ENCODE measurements around the gene KCNK18.
A peak's percentile ranks its signal among the peaks of the same experiment; 100 is the strongest.

KCNK18 gene

DNA sequence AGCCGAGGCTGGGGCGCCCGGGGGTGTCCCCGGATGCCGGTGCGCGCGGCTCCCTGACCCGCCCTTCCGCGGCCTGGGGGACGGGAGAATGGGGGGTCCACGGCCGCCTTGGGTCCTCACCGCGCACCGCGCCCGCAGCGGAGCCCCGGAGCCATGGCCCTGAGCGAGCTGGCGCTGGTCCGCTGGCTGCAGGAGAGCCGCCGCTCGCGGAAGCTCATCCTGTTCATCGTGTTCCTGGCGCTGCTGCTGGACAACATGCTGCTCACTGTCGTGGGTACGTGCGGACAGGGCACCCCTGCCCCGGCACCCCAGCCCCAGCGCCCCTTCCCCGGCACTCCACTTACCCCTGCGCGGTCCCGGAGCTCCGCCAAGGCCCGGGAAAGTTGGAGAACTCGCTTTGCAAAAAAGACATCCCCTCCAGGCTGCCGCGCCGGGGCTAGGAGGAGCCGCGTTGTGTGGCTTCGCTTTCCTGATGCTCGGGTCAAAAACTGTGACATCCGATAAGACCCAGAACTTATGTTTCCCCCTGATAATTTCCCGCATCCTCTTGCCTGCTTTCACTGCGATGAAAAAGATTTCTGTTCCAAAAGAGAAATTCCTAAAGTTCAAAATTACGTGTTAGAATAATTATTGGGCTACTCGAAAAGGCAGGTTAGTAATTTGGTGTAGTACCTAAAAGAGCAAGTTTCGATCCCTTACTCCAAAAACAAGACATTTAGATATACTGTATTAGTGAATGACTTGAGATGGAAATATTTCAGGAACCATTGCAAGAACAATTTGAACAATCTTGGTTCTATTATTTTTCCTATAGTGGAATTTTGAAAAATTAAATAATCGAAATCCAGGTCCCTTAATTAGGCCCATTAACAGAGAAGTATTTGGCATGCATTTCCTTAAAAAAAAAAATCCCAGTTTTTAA is 44.5 kb downstream of the KCNK18 start:
- TF ChIP-seq ISL1 (CRISPR knock-in tag; IDR thresholded peaks at IDR 0.05) (no peak), RARB (CRISPR knock-in tag; IDR thresholded peaks at IDR 0.05) (no peak), OSR1 (CRISPR knock-in tag; IDR thresholded peaks at IDR 0.05) (no peak), TCF4 (CRISPR knock-in tag; IDR thresholded peaks at IDR 0.05; ENCODE audit: borderline replicate concordance) (no peak), PPARA (CRISPR knock-in tag; IDR thresholded peaks at IDR 0.05; ENCODE audit: borderline replicate concordance) (no peak), ZFP30 (CRISPR knock-in tag; IDR thresholded peaks at IDR 0.05) (no peak), CSDC2 (CRISPR knock-in tag; IDR thresholded peaks at IDR 0.05) (no peak)
- TF ChIP-seq, protein P1, sequence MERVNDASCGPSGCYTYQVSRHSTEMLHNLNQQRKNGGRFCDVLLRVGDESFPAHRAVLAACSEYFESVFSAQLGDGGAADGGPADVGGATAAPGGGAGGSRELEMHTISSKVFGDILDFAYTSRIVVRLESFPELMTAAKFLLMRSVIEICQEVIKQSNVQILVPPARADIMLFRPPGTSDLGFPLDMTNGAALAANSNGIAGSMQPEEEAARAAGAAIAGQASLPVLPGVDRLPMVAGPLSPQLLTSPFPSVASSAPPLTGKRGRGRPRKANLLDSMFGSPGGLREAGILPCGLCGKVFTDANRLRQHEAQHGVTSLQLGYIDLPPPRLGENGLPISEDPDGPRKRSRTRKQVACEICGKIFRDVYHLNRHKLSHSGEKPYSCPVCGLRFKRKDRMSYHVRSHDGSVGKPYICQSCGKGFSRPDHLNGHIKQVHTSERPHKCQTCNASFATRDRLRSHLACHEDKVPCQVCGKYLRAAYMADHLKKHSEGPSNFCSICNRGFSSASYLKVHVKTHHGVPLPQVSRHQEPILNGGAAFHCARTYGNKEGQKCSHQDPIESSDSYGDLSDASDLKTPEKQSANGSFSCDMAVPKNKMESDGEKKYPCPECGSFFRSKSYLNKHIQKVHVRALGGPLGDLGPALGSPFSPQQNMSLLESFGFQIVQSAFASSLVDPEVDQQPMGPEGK (CRISPR knock-in tag; IDR thresholded peaks at IDR 0.05; ENCODE audit: borderline replicate concordance), result no peak

DNA sequence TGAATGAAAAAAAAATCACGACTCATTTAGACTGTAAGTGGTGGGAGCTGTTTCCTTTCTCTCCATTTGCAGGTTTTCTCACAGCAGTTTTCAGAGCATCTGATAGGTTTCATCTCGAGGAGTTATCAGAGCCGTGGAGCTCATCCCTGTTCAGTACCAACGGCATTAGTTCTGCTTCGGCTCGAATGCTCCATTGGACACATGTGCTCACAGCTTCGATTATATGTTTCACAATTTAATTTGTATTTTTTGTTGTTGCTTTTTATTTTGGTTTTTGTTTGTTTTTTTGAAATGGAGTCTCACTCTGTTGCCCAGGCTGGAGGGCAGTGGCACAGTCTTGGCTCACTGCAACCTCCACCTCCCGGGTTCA is 45.2 kb downstream of the KCNK18 start:
- no peak for ATAC-seq
- TF ChIP-seq ISL1 (CRISPR knock-in tag; IDR thresholded peaks at IDR 0.05) (no peak), ZNF70 (CRISPR knock-in tag; IDR thresholded peaks at IDR 0.05) (no peak), TCF4 (CRISPR knock-in tag; IDR thresholded peaks at IDR 0.05; ENCODE audit: borderline replicate concordance) (no peak), TOX (CRISPR knock-in tag; IDR thresholded peaks at IDR 0.05; ENCODE audit: borderline replicate concordance) (no peak), ZC3H10 (CRISPR knock-in tag; IDR thresholded peaks at IDR 0.05) (no peak), CSDC2 (CRISPR knock-in tag; IDR thresholded peaks at IDR 0.05) (no peak), OSR1 (CRISPR knock-in tag; IDR thresholded peaks at IDR 0.05) (no peak), RARB (CRISPR knock-in tag; IDR thresholded peaks at IDR 0.05) (no peak), ZFP3 (CRISPR knock-in tag; IDR thresholded peaks at IDR 0.05) (no peak), ZNF8 (CRISPR knock-in tag; IDR thresholded peaks at IDR 0.05) (no peak), BACH2 (CRISPR knock-in tag; IDR thresholded peaks at IDR 0.05; ENCODE audit: borderline replicate concordance) (no peak), ZFP30 (CRISPR knock-in tag; IDR thresholded peaks at IDR 0.05) (no peak), PPARA (CRISPR knock-in tag; IDR thresholded peaks at IDR 0.05; ENCODE audit: borderline replicate concordance) (no peak), SNAI2 (CRISPR knock-in tag; IDR thresholded peaks at IDR 0.05) (no peak), ARNTL (CRISPR knock-in tag; IDR thresholded peaks at IDR 0.05; ENCODE audit: borderline replicate concordance, low read depth) (no peak), ZNF565 (CRISPR knock-in tag; conservative IDR thresholded peaks at IDR 0.05; ENCODE audit: low read depth) (no peak)
- TF ChIP-seq, protein P2, sequence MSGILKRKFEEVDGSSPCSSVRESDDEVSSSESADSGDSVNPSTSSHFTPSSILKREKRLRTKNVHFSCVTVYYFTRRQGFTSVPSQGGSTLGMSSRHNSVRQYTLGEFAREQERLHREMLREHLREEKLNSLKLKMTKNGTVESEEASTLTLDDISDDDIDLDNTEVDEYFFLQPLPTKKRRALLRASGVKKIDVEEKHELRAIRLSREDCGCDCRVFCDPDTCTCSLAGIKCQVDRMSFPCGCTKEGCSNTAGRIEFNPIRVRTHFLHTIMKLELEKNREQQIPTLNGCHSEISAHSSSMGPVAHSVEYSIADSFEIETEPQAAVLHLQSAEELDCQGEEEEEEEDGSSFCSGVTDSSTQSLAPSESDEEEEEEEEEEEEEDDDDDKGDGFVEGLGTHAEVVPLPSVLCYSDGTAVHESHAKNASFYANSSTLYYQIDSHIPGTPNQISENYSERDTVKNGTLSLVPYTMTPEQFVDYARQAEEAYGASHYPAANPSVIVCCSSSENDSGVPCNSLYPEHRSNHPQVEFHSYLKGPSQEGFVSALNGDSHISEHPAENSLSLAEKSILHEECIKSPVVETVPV (CRISPR knock-in tag; IDR thresholded peaks at IDR 0.05), result no peak
- TF ChIP-seq, protein P3, sequence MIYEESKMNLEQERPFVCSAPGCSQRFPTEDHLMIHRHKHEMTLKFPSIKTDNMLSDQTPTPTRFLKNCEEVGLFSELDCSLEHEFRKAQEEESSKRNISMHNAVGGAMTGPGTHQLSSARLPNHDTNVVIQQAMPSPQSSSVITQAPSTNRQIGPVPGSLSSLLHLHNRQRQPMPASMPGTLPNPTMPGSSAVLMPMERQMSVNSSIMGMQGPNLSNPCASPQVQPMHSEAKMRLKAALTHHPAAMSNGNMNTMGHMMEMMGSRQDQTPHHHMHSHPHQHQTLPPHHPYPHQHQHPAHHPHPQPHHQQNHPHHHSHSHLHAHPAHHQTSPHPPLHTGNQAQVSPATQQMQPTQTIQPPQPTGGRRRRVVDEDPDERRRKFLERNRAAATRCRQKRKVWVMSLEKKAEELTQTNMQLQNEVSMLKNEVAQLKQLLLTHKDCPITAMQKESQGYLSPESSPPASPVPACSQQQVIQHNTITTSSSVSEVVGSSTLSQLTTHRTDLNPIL (CRISPR knock-in tag; IDR thresholded peaks at IDR 0.05; ENCODE audit: low read depth), result no peak
- TF ChIP-seq, protein P4, sequence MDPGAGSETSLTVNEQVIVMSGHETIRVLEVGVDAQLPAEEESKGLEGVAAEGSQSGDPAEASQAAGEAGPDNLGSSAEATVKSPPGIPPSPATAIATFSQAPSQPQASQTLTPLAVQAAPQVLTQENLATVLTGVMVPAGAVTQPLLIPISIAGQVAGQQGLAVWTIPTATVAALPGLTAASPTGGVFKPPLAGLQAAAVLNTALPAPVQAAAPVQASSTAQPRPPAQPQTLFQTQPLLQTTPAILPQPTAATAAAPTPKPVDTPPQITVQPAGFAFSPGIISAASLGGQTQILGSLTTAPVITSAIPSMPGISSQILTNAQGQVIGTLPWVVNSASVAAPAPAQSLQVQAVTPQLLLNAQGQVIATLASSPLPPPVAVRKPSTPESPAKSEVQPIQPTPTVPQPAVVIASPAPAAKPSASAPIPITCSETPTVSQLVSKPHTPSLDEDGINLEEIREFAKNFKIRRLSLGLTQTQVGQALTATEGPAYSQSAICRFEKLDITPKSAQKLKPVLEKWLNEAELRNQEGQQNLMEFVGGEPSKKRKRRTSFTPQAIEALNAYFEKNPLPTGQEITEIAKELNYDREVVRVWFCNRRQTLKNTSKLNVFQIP (CRISPR knock-in tag; IDR thresholded peaks at IDR 0.05; ENCODE audit: borderline replicate concordance, low read depth), result no peak
- TF ChIP-seq, protein P1 (CRISPR knock-in tag; IDR thresholded peaks at IDR 0.05; ENCODE audit: borderline replicate concordance), result no peak

More for the DNA sequence above, 44.5 kb downstream of the KCNK18 start:
- ATAC-seq, result peak; percentile 44; the same call in 1 of the 3 replicates
